Measurements from ENCODE around the gene CDH2.

DNA sequence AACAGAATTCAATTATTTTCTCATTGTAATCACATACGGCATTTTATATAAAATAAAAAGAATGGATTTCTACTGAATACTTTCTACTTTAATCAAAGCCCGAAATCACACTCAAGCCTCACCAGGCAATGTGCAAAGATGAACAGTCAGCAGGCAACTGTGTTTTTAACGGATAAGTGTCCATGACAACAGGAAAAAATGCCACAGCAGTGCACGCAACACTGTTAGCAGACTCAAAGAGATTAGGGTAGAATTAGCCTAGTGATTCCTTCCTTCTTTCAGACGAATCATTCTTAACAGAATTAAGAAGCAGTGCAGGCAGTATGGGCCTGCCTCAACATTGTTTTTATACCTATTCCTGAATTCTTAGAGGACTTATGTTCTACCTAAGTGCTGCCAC lies 135.6 kb downstream of the CDH2 start:
- TF ChIP-seq, protein P1, sequence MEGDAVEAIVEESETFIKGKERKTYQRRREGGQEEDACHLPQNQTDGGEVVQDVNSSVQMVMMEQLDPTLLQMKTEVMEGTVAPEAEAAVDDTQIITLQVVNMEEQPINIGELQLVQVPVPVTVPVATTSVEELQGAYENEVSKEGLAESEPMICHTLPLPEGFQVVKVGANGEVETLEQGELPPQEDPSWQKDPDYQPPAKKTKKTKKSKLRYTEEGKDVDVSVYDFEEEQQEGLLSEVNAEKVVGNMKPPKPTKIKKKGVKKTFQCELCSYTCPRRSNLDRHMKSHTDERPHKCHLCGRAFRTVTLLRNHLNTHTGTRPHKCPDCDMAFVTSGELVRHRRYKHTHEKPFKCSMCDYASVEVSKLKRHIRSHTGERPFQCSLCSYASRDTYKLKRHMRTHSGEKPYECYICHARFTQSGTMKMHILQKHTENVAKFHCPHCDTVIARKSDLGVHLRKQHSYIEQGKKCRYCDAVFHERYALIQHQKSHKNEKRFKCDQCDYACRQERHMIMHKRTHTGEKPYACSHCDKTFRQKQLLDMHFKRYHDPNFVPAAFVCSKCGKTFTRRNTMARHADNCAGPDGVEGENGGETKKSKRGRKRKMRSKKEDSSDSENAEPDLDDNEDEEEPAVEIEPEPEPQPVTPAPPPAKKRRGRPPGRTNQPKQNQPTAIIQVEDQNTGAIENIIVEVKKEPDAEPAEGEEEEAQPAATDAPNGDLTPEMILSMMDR (conservative IDR thresholded peaks at IDR 0.05), result no peak
- TF ChIP-seq EZH2 (IDR thresholded peaks at IDR 0.05; ENCODE audit: low read depth), result no peak
